Stimulated activated CD8-positive, alpha-beta memory T cell treated with anti-CD3 and anti-CD28 coated beads, Interleukin-12 subunit alpha, Interleukin-12 subunit beta, amount 100 ng/mL, for 1 hour (primary cell): ENCODE measurements around the gene UBA5.

ENCODE experiments used
- DNase-seq: peaks from one replicate; pipeline ENCODE4 v3.0.0-alpha.2; 2020; ENCODE audit warnings: low read depth

UBA5 gene

GRCh38 chr3:132721479-132722164, 61.5 kb downstream of the UBA5 start:
- no peak for DNase-seq

GRCh38 chr3:132722165-132723023, 62.3 kb downstream of the UBA5 start, which contains the start of gene NPHP3:
NPHP3 (minus strand) TSS chr3:132722409; CDS start chr3:132722355, 54 bp downstream.
- DNase-seq: peak; percentile 94

- DNase-seq: no peak
Measured at GRCh38 chr3:132723024-132723950, 63.2 kb downstream of the UBA5 start.

- no peak for DNase-seq
Measured at GRCh38 chr3:132726341-132726823, 66.3 kb downstream of the UBA5 start.
